GM12878 (cell line): ENCODE data around the gene GDA. TPM values are rescaled to one million over a fixed set of nuclear protein-coding genes. Genes with fewer than 3 reads are reported as not detected.

ENCODE experiments used
- ATAC-seq: fragments of 200-7000 bp; cut with Tn5 transposase; 3 replicates; pipeline ENCODE4 v1.9.1; 2020; ENCODE audit warnings: mild to moderate bottlenecking, moderate library complexity
- BruUV-seq: library from RNA; stranded (reverse); fragments of 400-500 nt; replicated peaks from 2 replicates; lab custom pipeline; 2021; lab: Mats Ljungman, UMichigan
- CTCF ChIA-PET: fragments of 300-600 bp; sonication (Branson Sonifier 250); formaldehyde crosslinking; extraction: SDS; loops from one replicate; lab custom pipeline; 2021; ENCODE audit warnings: inconsistent platforms; lab: Yijun Ruan, JAX
- POLR2A ChIA-PET: fragments of 350-600 bp; formaldehyde crosslinking; extraction: SDS; loops from one replicate; lab custom pipeline; 2021; ENCODE audit warnings: inconsistent platforms; lab: Charles Lee
- RAD21 ChIA-PET: fragments of 300-600 bp; sonication (Branson Sonifier 250); formaldehyde crosslinking; loops from one replicate; lab custom pipeline; 2023; ENCODE audit warnings: antibody characterized with exemption; ENCODE audit not compliant: unreplicated experiment; lab: Charles Lee
- SMC1A ChIA-PET: fragments of 300-600 bp; sonication (Branson Sonifier 250); formaldehyde crosslinking; loops from one replicate; lab custom pipeline; 2023; ENCODE audit not compliant: unreplicated experiment, uncharacterized antibody; lab: Charles Lee
- DNase-seq: peaks from one replicate; pipeline ENCODE4 v3.0.0-alpha.2; 2011; ENCODE audit warnings: low read depth, low spot score
- FAIRE-seq: peaks from 3 replicates; lab custom pipeline; 2011; peaks lifted over from hg19 to GRCh38; lab: Jason Lieb, UNC
- H2AFZ ChIP-seq: 2 replicates; pipeline ENCODE4 v1.6.0; 2011; ENCODE audit warnings: low read depth, low read length, control low read depth; ENCODE audit not compliant: control insufficient read depth
- H3K27ac ChIP-seq: 2 replicates; pipeline ENCODE4 v1.5.1; 2011; ENCODE audit warnings: control low read depth; ENCODE audit not compliant: control insufficient read depth, insufficient read depth
- H3K27me3 ChIP-seq, 2 experiments: replicated peaks in 1 of 2; 2 replicates each; pipeline versions ENCODE4 v1.6.0 to v1.6.1; 2011; ENCODE audit warnings: low read length in 1 of 2; ENCODE audit not compliant: control insufficient read depth in 2 of 2, insufficient read depth in 2 of 2
- H3K36me3 ChIP-seq, 2 experiments: 2 replicates each; pipeline ENCODE4 v1.5.1; 2011; ENCODE audit warnings: low read length in 1 of 2; ENCODE audit not compliant: control insufficient read depth in 2 of 2, insufficient read depth in 2 of 2
- H3K4me1 ChIP-seq: 2 replicates; pipeline ENCODE4 v1.6.1; 2011; ENCODE audit warnings: mild to moderate bottlenecking, low read length, moderate library complexity, mixed read lengths; ENCODE audit not compliant: control insufficient read depth, insufficient read depth
- H3K4me2 ChIP-seq: 2 replicates; pipeline ENCODE4 v1.6.0; 2011; ENCODE audit warnings: control low read depth; ENCODE audit not compliant: control insufficient read depth, insufficient read depth
- H3K4me3 ChIP-seq: fragments of 200-600 bp; sonication (generic); 2 replicates; pipeline ENCODE4 v1.5.1; 2016
- H3K79me2 ChIP-seq: 2 replicates; pipeline ENCODE4 v1.6.0; 2011; ENCODE audit warnings: low read length; ENCODE audit not compliant: control insufficient read depth, insufficient read depth
- H3K9ac ChIP-seq: 2 replicates; pipeline ENCODE4 v1.8.0; 2011; ENCODE audit warnings: low read length, control low read depth, mixed read lengths; ENCODE audit not compliant: control insufficient read depth, insufficient read depth
- H3K9me3 ChIP-seq: replicated peaks from 3 replicates; pipeline ENCODE4 v1.5.1; 2011; ENCODE audit warnings: mild to moderate bottlenecking, low read length; ENCODE audit not compliant: control insufficient read depth, insufficient read depth
- H4K20me1 ChIP-seq: 2 replicates; pipeline ENCODE4 v1.6.0; 2011; ENCODE audit not compliant: control insufficient read depth, insufficient read depth
- HDAC6 ChIP-seq: fragments of 200-600 bp; sonication (generic); IDR thresholded peaks from one replicate; pipeline ENCODE4 v1.8.0; 2017; ENCODE audit warnings: antibody characterized with exemption; ENCODE audit not compliant: unreplicated experiment
- MTA2 ChIP-seq: fragments of 450-650 bp; IDR thresholded peaks from 2 replicates; pipeline ENCODE4 v1.6.1; 2016; ENCODE audit warnings: low read depth, mild to moderate bottlenecking, moderate library complexity
- NBN ChIP-seq: fragments of 450-650 bp; IDR thresholded peaks from 2 replicates; pipeline ENCODE4 v1.6.1; 2016
- SIX5 ChIP-seq: IDR thresholded peaks from 2 replicates; pipeline ENCODE4 v1.6.1; 2011; ENCODE audit warnings: mild to moderate bottlenecking, low read depth, low read length, moderate library complexity; ENCODE audit not compliant: severe bottlenecking
- TCF12 ChIP-seq: IDR thresholded peaks from 2 replicates; pipeline ENCODE4 v1.6.1; 2011; ENCODE audit warnings: low read depth, mild to moderate bottlenecking, low read length
- WGBS: methylation state at CpG from one replicate; pipeline ENCODE4 v1.1.6; 2016; ENCODE audit warnings: low lambda C conversion rate; ENCODE audit not compliant: insufficient replicate concordance, insufficient coverage; ENCODE audit errors: missing lambda C conversion rate; 5-methylcytosine and 5-hydroxymethylcytosine counted together
- in situ Hi-C: fragments of 300-500 bp; cut with MboI; formaldehyde crosslinking; loops from 9 replicates; pipeline ENCODE4 v1.14.3; 2018; ENCODE audit warnings: mixed read lengths
- intact Hi-C: fragments of 100-400 bp; cut with micrococcal nuclease; formaldehyde crosslinking; loops from one replicate; pipeline ENCODE4 v1.14.2; 2022; ENCODE audit not compliant: unreplicated experiment
- polyA plus RNA-seq, 11 experiments: library from polyadenylated mRNA; depleted of rRNA in 4 of 11; unstranded in 6 of 11; stranded (reverse) in 5 of 11; fragments of >200 nt; fragmentation: Nextera tagmentation in 4 of 11; fragmentation: Illumina TruSeq in 1 of 11; extraction: Ambion mirVana in 4 of 11; extraction: Trizol in 1 of 11; gene quantifications; 1 replicate in 1 of 11; 2 replicates in 10 of 11; pipeline versions ENCODE4 v1.2.1 to v1.2.3, GENCODE V29; 2011 to 2016; ENCODE audit warnings: inconsistent platforms in 2 of 11, missing spikeins in 2 of 11, low read depth in 1 of 11
- total RNA-seq, 4 experiments: library from RNA; depleted of rRNA in 3 of 4; stranded (reverse); fragments of >200 nt in 3 of 4; fragmentation: Illumina TruSeq in 1 of 4; extraction: Trizol in 1 of 4; gene quantifications; 2 replicates each; pipeline versions ENCODE4 v1.2.1 to v1.2.3, GENCODE V29; 2013 to 2021
- TF ChIP-seq, protein P1 (sequence below): fragments of 450-650 bp; IDR thresholded peaks from 2 replicates; pipeline ENCODE4 v1.6.1; 2017; ENCODE audit warnings: antibody characterized with exemption, mild to moderate bottlenecking, moderate library complexity
- TF ChIP-seq, protein P2 (sequence below): fragments of 450-650 bp; formaldehyde crosslinking; IDR thresholded peaks from 2 replicates; pipeline ENCODE4 v1.4.0; 2022; ENCODE audit warnings: mild to moderate bottlenecking, moderate library complexity
- TF ChIP-seq, protein P3 (sequence below): fragments of 450-650 bp; IDR thresholded peaks from 2 replicates; pipeline ENCODE4 v1.6.1; 2017; ENCODE audit warnings: mild to moderate bottlenecking, low read depth, inconsistent platforms; ENCODE audit not compliant: poor library complexity, severe bottlenecking
- TF ChIP-seq, protein P4 (sequence below): IDR thresholded peaks from 2 replicates; pipeline ENCODE4 v1.6.1; 2012; ENCODE audit warnings: mild to moderate bottlenecking, low read depth, low read length
- TF ChIP-seq, protein P5 (sequence below): fragments of 450-650 bp; IDR thresholded peaks from 2 replicates; pipeline ENCODE4 v1.6.1; 2014; ENCODE audit warnings: mild to moderate bottlenecking

The GDA gene
- total and polyA plus RNA-seq, 10 of the 15 experiments (the other 5 are each of a cell fraction or from before 2014, with no cell fraction given), result 0.19 to 17.9 (median 0.48) TPM; not detected in 2

GRCh38 chr9:72188232-72188631 is 39.0 kb downstream of the GDA start:
- ATAC-seq (no peak; the same call in 2 of the 3 replicates), DNase-seq (no peak), FAIRE-seq (no peak)
- ChIA-PET POLR2A (no interaction called here), SMC1A (interaction anchor here (0.8 kb wide), 1 partner anchor 10 kb away, joined by 3 read pairs; no protein-coding TSS in a partner anchor), CTCF (interaction anchor here (0.9 to 1.2 kb wide), 2 partner anchors 92 to 149 kb away, joined by 3 read pairs; no protein-coding TSS in a partner anchor), RAD21 (interaction anchor here (0.6 kb wide), 1 partner anchor 31 kb away, joined by 4 read pairs; no protein-coding TSS in a partner anchor)
- Histone ChIP-seq H2AFZ (no peak overlapping the region), H3K4me2 (no peak overlapping the region), H3K36me3 (no peaks in the 10 kb centered on the region), H3K4me1 (no peaks in the 10 kb centered on the region), H3K79me2 (no peaks in the 10 kb centered on the region), H3K9ac (no peak overlapping the region), H3K4me3 (no peak overlapping the region), H3K27ac (no peak overlapping the region), H3K9me3 (no peaks in the 10 kb centered on the region), H3K27me3 (no peaks in the 10 kb centered on the region), H4K20me1 (no peaks in the 10 kb centered on the region)
- in situ Hi-C loops (no loop called here), intact Hi-C loops (no loop called here)
- BruUV-seq, result no TSS peak
- 0% methylated on average over 1 of the region's 1 CpG for WGBS
- TF ChIP-seq, protein P1, sequence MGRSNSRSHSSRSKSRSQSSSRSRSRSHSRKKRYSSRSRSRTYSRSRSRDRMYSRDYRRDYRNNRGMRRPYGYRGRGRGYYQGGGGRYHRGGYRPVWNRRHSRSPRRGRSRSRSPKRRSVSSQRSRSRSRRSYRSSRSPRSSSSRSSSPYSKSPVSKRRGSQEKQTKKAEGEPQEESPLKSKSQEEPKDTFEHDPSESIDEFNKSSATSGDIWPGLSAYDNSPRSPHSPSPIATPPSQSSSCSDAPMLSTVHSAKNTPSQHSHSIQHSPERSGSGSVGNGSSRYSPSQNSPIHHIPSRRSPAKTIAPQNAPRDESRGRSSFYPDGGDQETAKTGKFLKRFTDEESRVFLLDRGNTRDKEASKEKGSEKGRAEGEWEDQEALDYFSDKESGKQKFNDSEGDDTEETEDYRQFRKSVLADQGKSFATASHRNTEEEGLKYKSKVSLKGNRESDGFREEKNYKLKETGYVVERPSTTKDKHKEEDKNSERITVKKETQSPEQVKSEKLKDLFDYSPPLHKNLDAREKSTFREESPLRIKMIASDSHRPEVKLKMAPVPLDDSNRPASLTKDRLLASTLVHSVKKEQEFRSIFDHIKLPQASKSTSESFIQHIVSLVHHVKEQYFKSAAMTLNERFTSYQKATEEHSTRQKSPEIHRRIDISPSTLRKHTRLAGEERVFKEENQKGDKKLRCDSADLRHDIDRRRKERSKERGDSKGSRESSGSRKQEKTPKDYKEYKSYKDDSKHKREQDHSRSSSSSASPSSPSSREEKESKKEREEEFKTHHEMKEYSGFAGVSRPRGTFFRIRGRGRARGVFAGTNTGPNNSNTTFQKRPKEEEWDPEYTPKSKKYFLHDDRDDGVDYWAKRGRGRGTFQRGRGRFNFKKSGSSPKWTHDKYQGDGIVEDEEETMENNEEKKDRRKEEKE, result no peak
- no peak for TF ChIP-seq MTA2
- TF ChIP-seq SIX5, result no peak
- TF ChIP-seq, protein P2, sequence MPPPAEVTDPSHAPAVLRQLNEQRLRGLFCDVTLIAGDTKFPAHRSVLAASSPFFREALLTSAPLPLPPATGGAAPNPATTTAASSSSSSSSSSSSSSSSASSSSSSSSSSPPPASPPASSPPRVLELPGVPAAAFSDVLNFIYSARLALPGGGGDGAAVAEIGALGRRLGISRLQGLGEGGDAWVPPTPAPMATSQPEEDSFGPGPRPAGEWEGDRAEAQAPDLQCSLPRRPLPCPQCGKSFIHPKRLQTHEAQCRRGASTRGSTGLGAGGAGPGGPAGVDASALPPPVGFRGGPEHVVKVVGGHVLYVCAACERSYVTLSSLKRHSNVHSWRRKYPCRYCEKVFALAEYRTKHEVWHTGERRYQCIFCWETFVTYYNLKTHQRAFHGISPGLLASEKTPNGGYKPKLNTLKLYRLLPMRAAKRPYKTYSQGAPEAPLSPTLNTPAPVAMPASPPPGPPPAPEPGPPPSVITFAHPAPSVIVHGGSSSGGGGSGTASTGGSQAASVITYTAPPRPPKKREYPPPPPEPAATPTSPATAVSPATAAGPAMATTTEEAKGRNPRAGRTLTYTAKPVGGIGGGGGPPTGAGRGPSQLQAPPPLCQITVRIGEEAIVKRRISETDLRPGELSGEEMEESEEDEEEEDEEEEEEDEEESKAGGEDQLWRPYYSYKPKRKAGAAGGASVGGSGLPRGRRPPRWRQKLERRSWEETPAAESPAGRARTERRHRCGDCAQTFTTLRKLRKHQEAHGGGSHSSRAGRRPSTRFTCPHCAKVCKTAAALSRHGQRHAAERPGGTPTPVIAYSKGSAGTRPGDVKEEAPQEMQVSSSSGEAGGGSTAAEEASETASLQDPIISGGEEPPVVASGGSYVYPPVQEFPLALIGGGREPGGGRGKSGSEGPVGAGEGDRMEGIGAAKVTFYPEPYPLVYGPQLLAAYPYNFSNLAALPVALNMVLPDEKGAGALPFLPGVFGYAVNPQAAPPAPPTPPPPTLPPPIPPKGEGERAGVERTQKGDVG (CRISPR knock-in tag), result no peak
- TF ChIP-seq, protein P3, sequence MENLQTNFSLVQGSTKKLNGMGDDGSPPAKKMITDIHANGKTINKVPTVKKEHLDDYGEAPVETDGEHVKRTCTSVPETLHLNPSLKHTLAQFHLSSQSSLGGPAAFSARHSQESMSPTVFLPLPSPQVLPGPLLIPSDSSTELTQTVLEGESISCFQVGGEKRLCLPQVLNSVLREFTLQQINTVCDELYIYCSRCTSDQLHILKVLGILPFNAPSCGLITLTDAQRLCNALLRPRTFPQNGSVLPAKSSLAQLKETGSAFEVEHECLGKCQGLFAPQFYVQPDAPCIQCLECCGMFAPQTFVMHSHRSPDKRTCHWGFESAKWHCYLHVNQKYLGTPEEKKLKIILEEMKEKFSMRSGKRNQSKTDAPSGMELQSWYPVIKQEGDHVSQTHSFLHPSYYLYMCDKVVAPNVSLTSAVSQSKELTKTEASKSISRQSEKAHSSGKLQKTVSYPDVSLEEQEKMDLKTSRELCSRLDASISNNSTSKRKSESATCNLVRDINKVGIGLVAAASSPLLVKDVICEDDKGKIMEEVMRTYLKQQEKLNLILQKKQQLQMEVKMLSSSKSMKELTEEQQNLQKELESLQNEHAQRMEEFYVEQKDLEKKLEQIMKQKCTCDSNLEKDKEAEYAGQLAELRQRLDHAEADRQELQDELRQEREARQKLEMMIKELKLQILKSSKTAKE, result no peak
- TF ChIP-seq, protein P4, sequence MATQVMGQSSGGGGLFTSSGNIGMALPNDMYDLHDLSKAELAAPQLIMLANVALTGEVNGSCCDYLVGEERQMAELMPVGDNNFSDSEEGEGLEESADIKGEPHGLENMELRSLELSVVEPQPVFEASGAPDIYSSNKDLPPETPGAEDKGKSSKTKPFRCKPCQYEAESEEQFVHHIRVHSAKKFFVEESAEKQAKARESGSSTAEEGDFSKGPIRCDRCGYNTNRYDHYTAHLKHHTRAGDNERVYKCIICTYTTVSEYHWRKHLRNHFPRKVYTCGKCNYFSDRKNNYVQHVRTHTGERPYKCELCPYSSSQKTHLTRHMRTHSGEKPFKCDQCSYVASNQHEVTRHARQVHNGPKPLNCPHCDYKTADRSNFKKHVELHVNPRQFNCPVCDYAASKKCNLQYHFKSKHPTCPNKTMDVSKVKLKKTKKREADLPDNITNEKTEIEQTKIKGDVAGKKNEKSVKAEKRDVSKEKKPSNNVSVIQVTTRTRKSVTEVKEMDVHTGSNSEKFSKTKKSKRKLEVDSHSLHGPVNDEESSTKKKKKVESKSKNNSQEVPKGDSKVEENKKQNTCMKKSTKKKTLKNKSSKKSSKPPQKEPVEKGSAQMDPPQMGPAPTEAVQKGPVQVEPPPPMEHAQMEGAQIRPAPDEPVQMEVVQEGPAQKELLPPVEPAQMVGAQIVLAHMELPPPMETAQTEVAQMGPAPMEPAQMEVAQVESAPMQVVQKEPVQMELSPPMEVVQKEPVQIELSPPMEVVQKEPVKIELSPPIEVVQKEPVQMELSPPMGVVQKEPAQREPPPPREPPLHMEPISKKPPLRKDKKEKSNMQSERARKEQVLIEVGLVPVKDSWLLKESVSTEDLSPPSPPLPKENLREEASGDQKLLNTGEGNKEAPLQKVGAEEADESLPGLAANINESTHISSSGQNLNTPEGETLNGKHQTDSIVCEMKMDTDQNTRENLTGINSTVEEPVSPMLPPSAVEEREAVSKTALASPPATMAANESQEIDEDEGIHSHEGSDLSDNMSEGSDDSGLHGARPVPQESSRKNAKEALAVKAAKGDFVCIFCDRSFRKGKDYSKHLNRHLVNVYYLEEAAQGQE, result no peak
- TF ChIP-seq TCF12, result no peak
- TF ChIP-seq NBN, result no peak
- TF ChIP-seq, protein P5, sequence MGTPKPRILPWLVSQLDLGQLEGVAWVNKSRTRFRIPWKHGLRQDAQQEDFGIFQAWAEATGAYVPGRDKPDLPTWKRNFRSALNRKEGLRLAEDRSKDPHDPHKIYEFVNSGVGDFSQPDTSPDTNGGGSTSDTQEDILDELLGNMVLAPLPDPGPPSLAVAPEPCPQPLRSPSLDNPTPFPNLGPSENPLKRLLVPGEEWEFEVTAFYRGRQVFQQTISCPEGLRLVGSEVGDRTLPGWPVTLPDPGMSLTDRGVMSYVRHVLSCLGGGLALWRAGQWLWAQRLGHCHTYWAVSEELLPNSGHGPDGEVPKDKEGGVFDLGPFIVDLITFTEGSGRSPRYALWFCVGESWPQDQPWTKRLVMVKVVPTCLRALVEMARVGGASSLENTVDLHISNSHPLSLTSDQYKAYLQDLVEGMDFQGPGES, result no peak
- TF ChIP-seq HDAC6, result no peak
